Caco-2 (cell line): ENCODE results near the gene ITGB2. TPM values are rescaled to one million over a fixed set of nuclear protein-coding genes. Genes with fewer than 3 reads are reported as not detected.

Experiments used
- BruUV-seq: library from RNA; stranded (reverse); fragments of 400-500 nt; replicated peaks from 2 replicates; lab custom pipeline; 2021; lab: Mats Ljungman, UMichigan
- CTCF ChIA-PET: fragments of 300-600 bp; sonication (Branson Sonifier 250); formaldehyde crosslinking; loops from one replicate; lab custom pipeline; 2022; ENCODE audit warnings: antibody characterized with exemption; lab: Charles Lee
- POLR2A ChIA-PET: fragments of 300-600 bp; sonication (Branson Sonifier 250); formaldehyde crosslinking; loops from one replicate; lab custom pipeline; 2022; ENCODE audit warnings: antibody characterized with exemption; lab: Charles Lee
- DNase-seq, 2 experiments: peaks; one replicate each; pipeline versions ENCODE4 v3.0.0 to v3.0.0-alpha.2; 2020 to 2022
- H3K27me3 ChIP-seq: replicated peaks from 2 replicates; pipeline ENCODE4 v1.6.0; 2011; ENCODE audit warnings: low read length; ENCODE audit not compliant: control insufficient read depth, insufficient read depth
- H3K36me3 ChIP-seq: 2 replicates; pipeline ENCODE4 v1.5.1; 2011; ENCODE audit warnings: low read length; ENCODE audit not compliant: control insufficient read depth, insufficient read depth
- H3K4me1 ChIP-seq: fragments of 250-450 bp; sonication (Bioruptor Pico); 2 replicates; pipeline ENCODE4 v1.5.1; 2020; ENCODE audit warnings: mild to moderate bottlenecking
- H3K4me3 ChIP-seq: 2 replicates; pipeline ENCODE4 v1.5.1; 2011; ENCODE audit warnings: low read depth, mild to moderate bottlenecking, control low read depth, low read length
- H3K9me3 ChIP-seq: fragments of 250-450 bp; sonication (Bioruptor Pico); 2 replicates; pipeline ENCODE4 v1.5.1; 2020; ENCODE audit warnings: mild to moderate bottlenecking, moderate library complexity
- H3K27ac Mint-ChIP-seq: one replicate; pipeline ENCODE4 v1.8.0; 2022; ENCODE audit warnings: mixed read lengths; ENCODE audit not compliant: unreplicated experiment
- H3K27me3 Mint-ChIP-seq: one replicate; pipeline ENCODE4 v1.8.0; 2022; ENCODE audit warnings: mixed read lengths; ENCODE audit not compliant: insufficient read depth, unreplicated experiment
- H3K36me3 Mint-ChIP-seq: one replicate; pipeline ENCODE4 v1.8.0; 2022; ENCODE audit warnings: mild to moderate bottlenecking, mixed read lengths; ENCODE audit not compliant: insufficient read depth, unreplicated experiment
- H3K4me1 Mint-ChIP-seq: one replicate; pipeline ENCODE4 v1.8.0; 2022; ENCODE audit warnings: low read depth, mixed read lengths; ENCODE audit not compliant: unreplicated experiment
- H3K4me3 Mint-ChIP-seq: one replicate; pipeline ENCODE4 v1.8.0; 2022; ENCODE audit warnings: mild to moderate bottlenecking, moderate library complexity, mixed read lengths; ENCODE audit not compliant: unreplicated experiment
- H3K9me3 Mint-ChIP-seq: one replicate; pipeline ENCODE4 v1.8.0; 2022; ENCODE audit warnings: mixed read lengths; ENCODE audit not compliant: unreplicated experiment
- CTCF ChIP-seq, 2 experiments: fragments of 200-600 bp in 1 of 2; IDR thresholded peaks; 1 replicate in 1 of 2; 2 replicates in 1 of 2; pipeline versions ENCODE4 v1.5.1 to v1.8.0; 2011 to 2022; ENCODE audit warnings: antibody characterized with exemption in 1 of 2, control low read depth in 1 of 2, inconsistent platforms in 1 of 2, low read depth in 1 of 2, low read length in 1 of 2, mild to moderate bottlenecking in 1 of 2, moderate library complexity in 1 of 2; ENCODE audit not compliant: insufficient read depth in 1 of 2, severe bottlenecking in 1 of 2, unreplicated experiment in 1 of 2
- intact Hi-C: fragments of 100-400 bp; cut with micrococcal nuclease; formaldehyde crosslinking; loops from one replicate; pipeline ENCODE4 v1.10.0; 2022; ENCODE audit not compliant: unreplicated experiment
- total RNA-seq: library from RNA; stranded (reverse); gene quantifications from 2 replicates; pipeline ENCODE4 v1.2.3, GENCODE V29; 2022

The ITGB2 gene
- total RNA-seq, 1 experiment from 2014 or later: 0.48 TPM

GRCh38 chr21:44952116-44952928 is 31.6 kb upstream of the ITGB2 start:
- no peaks in the 10 kb centered on the region; the same call in 1 of the 2 replicates for H3K36me3 ChIP-seq
- H3K27ac Mint-ChIP-seq: no peak overlapping the region
- DNase-seq: no peak
- H3K4me1 ChIP-seq: peaks cover 5% of the 10 kb centered on the region; the same call in 1 of the 2 replicates
- intact Hi-C loops: loop anchor here (5.0 kb wide), 1 partner anchor 60 kb away; no protein-coding TSS in a partner anchor
- no peaks in the 10 kb centered on the region for H3K27me3 Mint-ChIP-seq
- no peaks in the 10 kb centered on the region for H3K9me3 ChIP-seq
- ChIA-PET POLR2A (no interaction called here), CTCF (interaction anchor here (0.6 kb wide), 1 partner anchor 76 kb away, joined by 4 read pairs; no protein-coding TSS in a partner anchor)
- peaks cover 35% of the 10 kb centered on the region for H3K36me3 Mint-ChIP-seq
- no peak for TF ChIP-seq CTCF (IDR thresholded peaks at IDR 0.05; ENCODE audit: insufficient read depth in 1 of 2, low read depth in 1 of 2, low read length in 1 of 2, severe bottlenecking in 1 of 2, unreplicated experiment in 1 of 2)
- no peak overlapping the region for H3K4me3 ChIP-seq
- H3K9me3 Mint-ChIP-seq: no peaks in the 10 kb centered on the region
- BruUV-seq: no TSS peak
- H3K4me3 Mint-ChIP-seq: no peak overlapping the region
- no peaks in the 10 kb centered on the region for H3K4me1 Mint-ChIP-seq
- H3K27me3 ChIP-seq: no peaks in the 10 kb centered on the region

- TF ChIP-seq CTCF (IDR thresholded peaks at IDR 0.05; ENCODE audit: insufficient read depth in 1 of 2, low read depth in 1 of 2, low read length in 1 of 2, severe bottlenecking in 1 of 2, unreplicated experiment in 1 of 2): no peak
- BruUV-seq: no TSS peak
- Histone ChIP-seq H3K4me3 (no peak overlapping the region), H3K4me1 (peaks cover 5% of the 10 kb centered on the region; the same call in 1 of the 2 replicates), H3K9me3 (no peaks in the 10 kb centered on the region), H3K36me3 (no peaks in the 10 kb centered on the region; the same call in 1 of the 2 replicates), H3K27me3 (no peaks in the 10 kb centered on the region)
- intact Hi-C loops: loop anchor here (5.0 kb wide), 1 partner anchor 61 kb away; no protein-coding TSS in a partner anchor
- ChIA-PET CTCF (interaction anchor here (0.6 kb wide), 1 partner anchor 379 kb away, joined by 3 read pairs; no protein-coding TSS in a partner anchor), POLR2A (no interaction called here)
- Mint-ChIP-seq H3K27me3 (no peaks in the 10 kb centered on the region), H3K36me3 (peaks cover 35% of the 10 kb centered on the region), H3K4me1 (no peaks in the 10 kb centered on the region), H3K4me3 (no peak overlapping the region), H3K9me3 (no peaks in the 10 kb centered on the region), H3K27ac (no peak overlapping the region)
- DNase-seq: no peak
These were observed 30.7 kb upstream of the ITGB2 start for GRCh38 chr21:44951186-44951915.

GRCh38 chr21:44950351-44950750 is 29.7 kb upstream of the ITGB2 start:
- intact Hi-C loops: loop anchor here (5.0 kb wide), 1 partner anchor 62 kb away; no protein-coding TSS in a partner anchor
- H3K27me3 ChIP-seq: no peaks in the 10 kb centered on the region
- H3K4me1 ChIP-seq: peaks cover 5% of the 10 kb centered on the region; the same call in 1 of the 2 replicates
- ChIA-PET POLR2A (interaction anchor here (1.0 to 1.2 kb wide), 2 partner anchors 61 to 124 kb away, joined by 3 to 7 read pairs; partner anchors contain the start of gene ADARB1), CTCF (interaction anchor here (0.6 to 1.8 kb wide), 13 partner anchors 53 to 939 kb away, joined by 3 to 32 read pairs (median 4); no protein-coding TSS in a partner anchor)
- Mint-ChIP-seq H3K9me3 (no peaks in the 10 kb centered on the region), H3K36me3 (peaks cover 36% of the 10 kb centered on the region), H3K27ac (no peak overlapping the region), H3K4me1 (no peaks in the 10 kb centered on the region), H3K27me3 (no peaks in the 10 kb centered on the region), H3K4me3 (no peak overlapping the region)
- H3K9me3 ChIP-seq: no peaks in the 10 kb centered on the region
- no peak for DNase-seq
- H3K36me3 ChIP-seq: no peaks in the 10 kb centered on the region; the same call in 1 of the 2 replicates
- BruUV-seq: no TSS peak
- H3K4me3 ChIP-seq: no peak overlapping the region
- no peak for TF ChIP-seq CTCF (IDR thresholded peaks at IDR 0.05; ENCODE audit: insufficient read depth in 1 of 2, low read depth in 1 of 2, low read length in 1 of 2, severe bottlenecking in 1 of 2, unreplicated experiment in 1 of 2)
